Renal pelvis (tissue), 12 donors: ENCODE results near the gene STIL. TPM values are rescaled to one million over a fixed set of nuclear protein-coding genes. Genes with fewer than 3 reads are reported as not detected.
A peak's percentile ranks its signal among the peaks of the same experiment; 100 is the strongest.
"Not testable (repeated sequence)": the region's sequence is repeated elsewhere in the genome, so short reads cannot be mapped to it uniquely, and the experiment has no call there.

Source experiments
- DNase-seq: peaks from one replicate; pipeline ENCODE4 v3.0.0-alpha.2; 2013
- long read RNA-seq, 16 experiments: transcript quantifications; one replicate each; lab custom pipeline, GENCODE V29; 2026
- polyA plus RNA-seq, 3 donors: library from polyadenylated mRNA; unstranded; fragments of 120-200 nt; gene quantifications; one replicate each; pipeline ENCODE4 v1.2.1, GENCODE V29; 2013; ENCODE audit not compliant: insufficient read length in 3 of 3

STIL gene
- polyA plus RNA-seq, result 10 to 100 TPM in 1 of 3 donors, 1 to 10 TPM in 2; 7.7 to 11.4 (median 9.6) TPM
- long read RNA-seq, donor 1, result 0 reads
- long read RNA-seq, donor 2, partial matches to known transcripts, result 5 of 5 reads
- long read RNA-seq, donor 2, other reads (novel, unspliced or antisense), result 0 of 5 reads
- long read RNA-seq, donor 3, result 0 reads
- long read RNA-seq, donor 4, result 0 reads
- long read RNA-seq, donor 5, result 0 reads
- long read RNA-seq, donor 6, result 0 reads
- long read RNA-seq, donor 7, result 0 reads
- long read RNA-seq, donor 8, result 0 reads
- long read RNA-seq, donor 9, result 0 reads
- long read RNA-seq, donor 10, result 0 reads
- long read RNA-seq, donor 11, result 0 reads
- long read RNA-seq, donor 12, result 0 reads
- long read RNA-seq, donor 13, result 0 reads
- long read RNA-seq, donor 14, result 0 reads
- long read RNA-seq, donor 15, result 0 reads
- long read RNA-seq, donor 16, full-length matches to known transcripts, result 1 of 132 reads
- long read RNA-seq, donor 16, partial matches to known transcripts, result 101 of 132 reads
- long read RNA-seq, donor 16, other reads (novel, unspliced or antisense), result 30 of 132 reads

GRCh38 chr1:47313915-47314664 is at the start of gene STIL:
Gene STIL (minus strand): TSS chr1:47314147. CDS start chr1:47310319, 3,828 bp downstream.
- peak; percentile 100 for DNase-seq

GRCh38 chr1:47362828-47363227 is 48.9 kb upstream of the STIL start:
- no peak for DNase-seq

- no peak for DNase-seq
These were observed 47.4 kb upstream of the STIL start for GRCh38 chr1:47361380-47361779.

GRCh38 chr1:47351305-47351704 is 37.4 kb upstream of the STIL start:
- no peak for DNase-seq

- DNase-seq, result no peak
These were observed 34.3 kb upstream of the STIL start for GRCh38 chr1:47348246-47348645.

GRCh38 chr1:47347735-47348134 is 33.8 kb upstream of the STIL start:
- DNase-seq, result no peak

- DNase-seq, result not testable (repeated sequence)
These were observed 33.0 kb upstream of the STIL start for GRCh38 chr1:47346979-47347378.

GRCh38 chr1:47340227-47340626 is 26.3 kb upstream of the STIL start:
- no peak for DNase-seq

GRCh38 chr1:47338249-47339077 is 24.5 kb upstream of the STIL start:
- DNase-seq, result no peak

GRCh38 chr1:47337350-47337749 is 23.4 kb upstream of the STIL start:
- DNase-seq, result no peak

- no peak for DNase-seq
These were observed 21.0 kb upstream of the STIL start for GRCh38 chr1:47334765-47335435.

- peak; percentile 85 for DNase-seq
These were observed 20.2 kb upstream of the STIL start for GRCh38 chr1:47333922-47334764.

GRCh38 chr1:47333578-47333921 is 19.6 kb upstream of the STIL start, which contains the start of gene CMPK1:
Gene CMPK1 (plus strand): TSS chr1:47333790. CDS start chr1:47333946, 156 bp downstream.
- DNase-seq, result peak; percentile 82

GRCh38 chr1:47332779-47333577 is 19.0 kb upstream of the STIL start:
- DNase-seq, result no peak

GRCh38 chr1:47331875-47332274 is 17.9 kb upstream of the STIL start:
- DNase-seq, result no peak

- DNase-seq, result no peak
These were observed 16.3 kb upstream of the STIL start for GRCh38 chr1:47330212-47330611.

GRCh38 chr1:47328992-47329391 is 15.0 kb upstream of the STIL start:
- no peak for DNase-seq

- no peak for DNase-seq
These were observed 12.3 kb upstream of the STIL start for GRCh38 chr1:47326271-47326670.

- DNase-seq, result no peak
These were observed 11.6 kb upstream of the STIL start for GRCh38 chr1:47325528-47325927.

- DNase-seq, result no peak
These were observed 10.7 kb upstream of the STIL start for GRCh38 chr1:47324682-47325081.
